ELF-1 (cell line): ENCODE data around the gene PTPRD.
A peak's percentile ranks its signal among the peaks of the same experiment; 100 is the strongest.

ENCODE experiments used
- DNase-seq: peaks from one replicate; pipeline ENCODE4 v3.0.0-alpha.2; 2016; ENCODE audit warnings: low read depth, low spot score

PTPRD gene

DNA sequence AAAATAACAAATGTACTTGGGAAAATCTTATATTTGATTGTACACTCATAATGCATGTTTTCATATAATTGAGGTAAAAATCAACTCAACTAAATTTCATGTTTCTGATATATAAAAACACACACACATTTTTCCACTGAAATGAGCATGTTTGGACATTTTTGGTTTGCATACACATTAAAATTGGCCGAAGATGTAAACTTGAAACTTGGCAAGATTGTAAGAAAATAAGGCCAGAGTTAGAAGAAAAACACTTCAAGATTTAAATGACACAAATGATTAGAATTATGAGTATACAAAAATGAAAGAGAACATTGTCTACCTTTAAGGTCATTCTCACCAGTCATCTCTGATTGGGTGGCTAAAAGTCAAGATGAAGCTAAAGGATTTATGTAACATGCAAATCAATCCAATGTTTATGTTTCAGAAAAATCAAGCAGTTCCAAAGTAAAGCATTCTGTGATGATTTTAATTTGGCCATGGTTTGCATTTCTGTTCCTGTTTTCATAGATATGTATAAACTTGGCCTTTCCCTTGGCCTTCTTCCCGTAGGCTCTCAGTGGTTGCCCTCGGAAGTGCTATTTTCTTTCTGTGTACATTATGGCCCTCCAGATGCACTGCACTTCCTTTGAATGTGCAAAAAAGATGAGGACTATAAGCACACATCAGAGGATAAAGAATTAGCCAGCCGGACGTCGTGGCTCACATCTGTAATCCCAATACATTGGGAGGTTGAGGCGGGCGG lies 1707.9 kb downstream of the PTPRD start:
- no peak for DNase-seq

DNA sequence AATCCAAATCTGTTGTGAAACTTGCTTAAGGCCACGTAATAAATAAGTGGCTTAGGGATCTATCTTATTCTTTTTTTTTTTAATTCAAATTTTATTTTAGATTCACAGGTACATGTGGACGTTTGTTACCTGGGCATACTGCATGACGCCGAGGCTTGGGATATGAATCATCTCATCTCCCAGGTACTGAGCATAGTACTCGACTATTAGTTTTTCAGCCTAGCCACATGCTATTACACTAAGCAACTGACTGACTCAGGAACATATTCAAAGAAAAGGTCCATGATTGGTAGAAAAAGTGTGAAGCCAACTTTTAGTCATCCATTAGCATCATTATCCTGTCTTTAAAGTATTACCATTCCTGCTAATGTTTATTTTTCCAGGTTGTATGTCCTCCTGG lies 1709.7 kb downstream of the PTPRD start:
- DNase-seq = no peak

- DNase-seq = no peak
These were observed 1711.7 kb downstream of the PTPRD start for GRCh38 chr9:8901146-8901545.

- DNase-seq = no peak
These were observed 1713.3 kb downstream of the PTPRD start for GRCh38 chr9:8899511-8899910.

DNA sequence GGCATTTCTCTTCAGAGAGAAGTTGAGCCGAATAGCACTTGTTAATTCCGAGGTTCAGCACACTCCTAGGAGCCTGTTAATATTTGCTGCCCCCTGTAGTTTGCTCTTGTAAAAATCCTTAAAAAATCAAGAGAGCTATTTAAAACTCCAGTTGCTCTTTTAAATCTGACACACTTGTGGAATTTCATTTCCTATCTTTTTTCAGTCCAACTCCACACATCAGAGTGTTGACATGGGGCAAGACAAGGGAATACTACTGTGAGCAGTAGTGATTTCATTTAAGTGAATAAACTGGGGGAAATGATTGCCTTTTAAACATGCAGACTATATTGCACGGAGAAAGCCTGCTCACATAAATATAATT lies 1717.0 kb downstream of the PTPRD start:
- peak; percentile 9 for DNase-seq

DNA sequence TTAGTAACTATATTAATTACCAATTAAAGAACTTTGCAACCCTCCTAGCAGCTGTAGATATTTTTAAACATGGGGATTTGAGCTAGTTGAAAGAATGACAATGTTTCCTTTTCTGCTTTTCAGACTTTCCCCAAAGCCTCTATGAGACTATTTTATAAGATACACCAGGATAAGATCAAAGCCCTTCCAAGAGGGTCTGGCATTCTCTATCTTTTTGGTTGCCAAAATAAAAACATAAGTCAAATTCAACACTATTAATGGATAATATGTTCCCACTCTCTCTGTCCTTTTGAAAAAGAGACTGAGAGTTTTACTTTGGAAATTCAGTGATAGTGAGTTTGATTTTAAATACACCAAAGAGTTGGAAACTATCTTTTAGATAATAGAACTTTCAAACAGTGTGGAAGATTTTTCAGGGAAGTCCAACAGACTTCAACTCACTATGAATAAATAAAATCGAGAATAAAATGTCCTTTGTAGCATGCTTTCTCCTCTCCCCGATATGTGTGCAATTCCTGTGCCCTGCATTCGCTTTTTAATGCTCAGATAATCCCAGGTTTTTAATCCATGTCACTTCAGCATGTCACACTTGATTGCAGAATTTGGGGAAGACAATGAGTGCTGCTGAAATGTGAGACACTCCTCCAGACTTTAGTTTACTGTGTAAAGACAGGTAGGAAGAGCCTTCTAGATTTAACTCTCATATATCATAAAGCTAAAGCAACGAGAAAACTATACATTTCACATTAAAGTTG lies 1717.5 kb downstream of the PTPRD start:
- no peak for DNase-seq

DNA sequence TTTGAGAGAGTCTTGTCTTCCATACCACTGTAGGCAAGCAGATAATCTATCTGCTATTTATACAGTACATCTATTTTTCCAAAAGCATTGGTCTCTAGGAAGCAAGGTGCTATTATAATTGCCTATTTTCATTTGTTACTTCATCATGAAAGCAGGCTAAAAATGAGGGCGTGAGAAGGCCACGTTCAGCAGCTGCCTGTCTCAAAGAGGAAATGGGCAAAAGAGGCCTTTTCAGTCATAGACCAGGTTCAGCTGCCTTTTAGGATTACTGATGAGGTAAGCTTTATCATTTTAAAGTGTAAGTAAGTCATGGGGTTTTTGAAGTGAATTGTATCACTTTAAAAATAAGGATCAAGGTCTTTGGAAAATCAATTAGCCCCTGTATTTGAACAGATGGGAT lies 1722.1 kb downstream of the PTPRD start:
- DNase-seq = no peak

GRCh38 chr9:8889100-8889499 lies 1723.7 kb downstream of the PTPRD start:
- DNase-seq = no peak

GRCh38 chr9:8888591-8888990 lies 1724.2 kb downstream of the PTPRD start:
- DNase-seq = no peak

DNA sequence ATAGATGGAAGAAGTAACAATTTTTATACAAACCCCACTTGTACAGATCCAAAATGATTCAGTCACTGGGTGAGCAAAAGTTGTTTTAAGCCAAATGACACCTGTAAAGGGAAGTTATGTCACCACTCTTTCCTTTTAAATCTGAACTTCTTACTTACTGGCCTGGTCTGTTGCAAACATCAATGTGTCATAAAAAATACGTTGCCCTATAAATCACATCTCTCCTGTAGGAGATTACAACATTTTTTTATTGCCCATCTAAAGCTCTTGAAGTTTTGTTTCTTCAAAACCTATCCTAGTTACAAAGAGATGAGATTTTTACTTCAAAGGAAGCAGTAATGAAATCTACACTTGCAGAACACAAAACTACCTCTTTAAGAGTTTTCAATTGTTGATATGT lies 1725.4 kb downstream of the PTPRD start:
- DNase-seq = no peak

GRCh38 chr9:8883321-8883720 lies 1729.5 kb downstream of the PTPRD start:
- no peak for DNase-seq

DNA sequence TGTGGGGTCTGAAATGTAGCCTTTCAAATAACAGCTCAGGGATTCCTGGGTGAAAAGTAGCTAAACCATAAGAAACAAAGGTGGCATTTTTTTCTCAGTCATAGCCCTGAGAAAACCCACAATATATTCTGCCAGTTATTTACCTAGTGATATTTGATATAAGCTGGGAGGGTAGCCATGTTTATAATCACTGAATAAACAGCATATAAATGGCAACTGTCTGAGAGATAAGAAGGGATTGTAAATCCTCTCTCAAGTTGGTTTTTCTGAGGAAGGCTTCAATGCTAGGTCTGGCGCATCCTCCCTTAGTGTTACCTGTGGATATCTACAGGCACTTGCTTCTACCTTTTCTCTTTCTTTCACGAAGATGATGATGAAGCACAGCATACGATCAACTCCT lies 1732.7 kb downstream of the PTPRD start:
- no peak for DNase-seq

- DNase-seq = no peak
These were observed 1733.5 kb downstream of the PTPRD start for GRCh38 chr9:8879284-8879683.

DNA sequence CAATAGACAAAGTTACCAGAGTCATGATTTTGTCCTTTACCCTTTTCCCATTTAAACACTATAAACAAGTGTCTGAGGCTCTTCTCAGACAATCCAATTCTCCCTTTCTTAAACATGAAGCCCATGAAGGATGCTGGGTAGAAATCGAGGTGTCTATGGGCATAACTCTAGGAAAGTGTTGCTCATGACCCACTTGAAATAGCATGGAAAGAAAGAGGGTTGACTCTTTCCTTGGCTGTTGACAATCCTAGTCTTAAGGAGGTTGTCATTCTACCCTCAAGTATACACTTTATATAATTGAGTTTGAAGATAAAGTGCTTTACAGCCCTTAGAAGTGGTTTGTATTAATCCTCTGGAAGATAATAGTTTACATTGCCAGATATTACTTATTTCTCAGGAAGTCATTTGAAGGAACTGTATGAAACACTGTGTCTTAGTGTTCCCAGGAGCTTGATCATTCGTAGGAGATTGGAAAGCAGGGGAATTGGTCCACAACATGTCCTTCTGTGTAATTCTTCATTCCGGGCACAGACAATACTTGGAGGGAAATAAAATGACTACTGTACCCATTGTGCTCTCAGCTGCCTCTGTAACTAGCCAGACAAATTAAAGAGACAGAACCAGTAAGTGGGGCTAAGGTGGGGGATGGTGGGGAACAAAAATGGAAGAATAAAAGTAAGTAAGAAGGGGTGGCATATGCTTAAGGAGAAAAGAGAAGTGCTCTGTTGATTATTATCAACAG lies 1734.9 kb downstream of the PTPRD start:
- DNase-seq = no peak

GRCh38 chr9:8876303-8876702 lies 1736.5 kb downstream of the PTPRD start:
- no peak for DNase-seq

- DNase-seq = no peak
These were observed 1738.3 kb downstream of the PTPRD start for GRCh38 chr9:8874482-8874881.

DNA sequence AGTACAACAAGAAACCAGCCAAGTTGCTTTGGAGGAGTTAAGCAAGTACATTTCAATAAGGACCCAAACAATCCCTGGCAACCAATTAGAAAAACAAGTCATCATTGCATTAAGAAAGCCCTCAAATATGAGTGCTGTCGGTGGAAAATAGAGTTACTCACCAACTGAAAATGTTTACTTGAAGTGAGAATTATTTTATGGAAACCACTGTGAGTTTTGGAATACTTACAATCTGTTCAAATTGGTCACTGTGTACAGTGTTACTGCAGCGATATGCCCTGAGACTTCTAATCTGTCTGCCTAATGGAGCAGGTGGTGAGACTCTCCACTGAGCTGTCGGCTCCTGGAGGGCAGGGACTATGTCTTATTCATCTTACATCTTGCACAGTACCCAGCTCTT lies 1740.0 kb downstream of the PTPRD start:
- DNase-seq = no peak

DNA sequence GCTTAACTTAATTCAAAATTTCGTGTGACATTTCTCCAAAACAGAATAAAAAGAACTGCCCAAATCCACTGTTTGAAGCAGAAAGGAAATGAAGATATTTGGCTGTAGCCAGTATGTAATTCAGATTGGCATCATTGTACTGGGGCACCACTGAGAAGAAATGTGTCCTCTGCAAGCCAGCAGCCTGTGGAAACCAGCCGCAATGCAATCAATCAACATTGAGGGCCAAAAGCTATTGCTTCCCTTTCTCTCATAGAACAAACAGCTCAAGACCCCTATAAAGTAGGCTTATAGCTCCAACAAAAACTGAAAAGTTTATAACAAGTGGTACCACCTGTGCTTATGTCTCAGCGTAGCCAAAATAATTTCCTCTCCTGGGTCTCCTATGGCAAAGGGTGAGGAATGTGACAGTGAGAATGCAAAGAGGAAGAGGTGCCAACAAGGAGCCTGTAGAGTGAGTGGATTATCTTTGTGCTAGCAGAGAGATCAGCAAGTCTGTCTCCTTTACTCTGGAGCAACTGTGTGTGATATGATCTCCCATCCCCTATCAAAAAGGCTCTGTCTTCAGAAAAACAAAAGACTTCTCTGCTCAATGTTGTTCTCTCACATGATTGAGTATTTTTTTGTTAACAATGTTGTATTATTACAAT lies 1740.9 kb downstream of the PTPRD start:
- DNase-seq = no peak

DNA sequence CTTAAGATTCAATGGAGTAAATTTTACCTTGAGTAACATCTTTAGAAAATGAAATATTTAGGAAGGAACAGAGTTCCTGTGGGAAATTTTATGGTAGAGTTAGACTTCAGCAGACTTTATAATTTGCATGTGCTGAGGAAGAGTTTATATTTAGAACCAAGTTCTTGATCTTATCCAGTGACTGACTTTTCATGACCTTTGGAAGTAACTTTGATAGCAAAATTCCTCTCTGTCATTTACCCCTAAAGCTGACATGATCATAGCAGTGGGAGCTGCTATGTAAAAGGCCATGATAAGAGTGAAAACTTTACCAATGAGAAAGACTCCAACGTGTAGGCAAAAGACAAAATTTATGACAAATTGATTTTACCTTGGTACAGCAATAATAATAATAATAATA lies 1741.4 kb downstream of the PTPRD start:
- no peak for DNase-seq

- DNase-seq = no peak
These were observed 1743.0 kb downstream of the PTPRD start for GRCh38 chr9:8869812-8870211.

DNA sequence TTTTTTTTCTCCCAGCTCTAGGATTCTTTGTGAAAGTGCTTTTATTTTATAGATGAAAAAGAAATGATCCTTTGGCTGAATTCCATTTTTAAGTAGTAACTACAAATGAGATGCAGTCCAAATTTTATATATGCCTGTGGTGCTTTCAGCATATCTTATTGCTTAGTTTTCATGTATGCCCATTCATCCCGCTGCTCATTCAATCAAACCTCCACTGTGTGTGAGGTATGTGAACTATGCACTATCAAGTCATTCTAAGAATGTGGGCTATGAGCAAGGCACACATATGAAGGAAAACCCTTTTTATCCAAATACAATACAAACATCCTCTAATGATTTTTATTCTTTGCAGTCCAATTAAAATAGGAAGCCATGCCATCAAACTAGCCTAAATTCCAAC lies 1744.2 kb downstream of the PTPRD start:
- no peak for DNase-seq

DNA sequence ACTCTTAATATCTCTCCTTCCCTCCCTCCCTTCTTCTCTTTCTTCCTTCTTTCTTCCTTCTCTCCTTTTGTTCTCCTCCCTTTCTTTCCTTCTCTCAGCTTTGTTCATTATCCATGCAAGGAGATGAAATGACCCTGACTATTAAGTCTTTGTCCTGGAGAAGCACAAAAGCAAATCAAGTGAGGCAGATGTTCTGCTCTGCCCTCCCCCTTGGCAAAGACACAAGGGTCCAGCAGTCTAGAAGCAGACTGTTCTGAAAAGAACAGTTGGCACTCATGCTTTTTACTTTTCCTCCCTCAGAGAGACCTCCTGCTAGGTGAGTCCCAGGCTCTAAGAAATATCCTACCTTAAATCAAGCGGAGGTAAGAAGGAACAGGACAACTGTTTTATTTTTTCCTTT lies 1745.7 kb downstream of the PTPRD start:
- DNase-seq = no peak
